ENCODE measurements around the gene OTUB1.
"Not testable (repeated sequence)": the region's sequence is repeated elsewhere in the genome, so short reads cannot be mapped to it uniquely, and the experiment has no call there.

OTUB1 gene

GRCh38 chr11:64027651-64028397 is 41.6 kb downstream of the OTUB1 start:
- DNase-seq, result peak; percentile 84

DNA sequence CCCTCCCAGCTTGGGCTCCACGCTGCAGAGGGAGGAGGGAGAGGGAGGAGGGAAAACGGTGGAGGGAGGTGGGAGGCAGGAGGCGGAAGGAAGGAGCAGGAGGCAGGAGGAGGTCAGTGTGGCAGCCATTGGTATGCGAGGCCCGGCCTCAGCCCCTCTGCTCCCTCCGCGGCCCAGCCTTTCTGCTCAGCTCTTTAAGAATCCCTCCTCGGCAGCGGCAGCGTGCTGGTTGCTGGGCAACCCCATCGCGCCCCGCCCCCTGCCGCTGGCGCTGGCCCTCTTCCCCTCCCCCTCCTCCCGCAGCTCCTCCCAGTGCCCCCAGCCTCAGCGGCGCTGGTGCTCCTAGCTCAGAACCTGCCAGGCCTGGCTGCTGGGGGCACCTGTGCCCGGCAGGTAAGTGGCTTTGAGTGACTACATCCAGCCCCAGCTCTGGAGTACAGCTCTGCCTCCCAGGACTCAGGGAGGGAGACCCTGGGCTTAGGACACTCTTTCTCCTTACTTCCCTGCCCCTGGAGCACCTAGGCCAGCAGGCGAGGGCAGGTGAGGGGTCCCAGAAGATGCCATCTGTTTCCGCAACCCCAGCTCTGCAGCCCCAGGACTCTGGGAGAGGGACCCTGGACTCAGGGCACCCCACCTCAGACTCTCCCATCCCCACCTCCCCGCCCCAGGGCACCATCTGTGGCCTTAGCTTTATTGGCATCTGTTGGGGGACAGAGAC is 42.3 kb downstream of the OTUB1 start:
- DNase-seq, result peak; percentile 8

GRCh38 chr11:64029773-64030172 is 43.5 kb downstream of the OTUB1 start:
- DNase-seq, result no peak

GRCh38 chr11:64031001-64031400 is 44.8 kb downstream of the OTUB1 start:
- DNase-seq, result no peak

- DNase-seq, result no peak
Observed at GRCh38 chr11:64032050-64032449, 45.8 kb downstream of the OTUB1 start.

DNA sequence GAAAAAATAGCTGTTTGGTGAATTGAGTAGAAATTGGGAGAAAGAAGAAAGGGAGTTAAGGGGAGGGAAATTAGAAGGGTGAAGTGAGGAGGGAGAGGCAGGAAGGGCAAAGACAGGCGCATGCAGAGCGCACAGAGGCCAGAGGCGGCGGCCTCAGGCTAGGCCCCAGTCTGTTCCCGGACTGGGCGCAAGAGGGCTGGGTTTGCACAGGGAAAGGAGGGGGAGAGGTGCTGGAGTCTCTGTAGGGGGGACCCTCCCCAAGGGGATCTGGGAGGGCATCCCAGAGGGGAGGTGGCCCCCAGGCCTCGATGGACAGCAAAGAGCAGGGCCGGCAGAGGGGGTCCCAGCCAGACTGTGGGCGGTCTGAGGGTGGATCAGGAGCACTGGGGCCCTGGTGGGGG is 48.2 kb downstream of the OTUB1 start:
- no peak for DNase-seq

GRCh38 chr11:64035081-64035524 is 48.9 kb downstream of the OTUB1 start:
- no peak for DNase-seq

- no peak for DNase-seq
Observed at GRCh38 chr11:64035576-64035975, 49.3 kb downstream of the OTUB1 start, which contains the start of gene FLRT1. FLRT1 (plus strand) TSS chr11:64035931; CDS start chr11:64116268, 80,337 bp downstream.

DNA sequence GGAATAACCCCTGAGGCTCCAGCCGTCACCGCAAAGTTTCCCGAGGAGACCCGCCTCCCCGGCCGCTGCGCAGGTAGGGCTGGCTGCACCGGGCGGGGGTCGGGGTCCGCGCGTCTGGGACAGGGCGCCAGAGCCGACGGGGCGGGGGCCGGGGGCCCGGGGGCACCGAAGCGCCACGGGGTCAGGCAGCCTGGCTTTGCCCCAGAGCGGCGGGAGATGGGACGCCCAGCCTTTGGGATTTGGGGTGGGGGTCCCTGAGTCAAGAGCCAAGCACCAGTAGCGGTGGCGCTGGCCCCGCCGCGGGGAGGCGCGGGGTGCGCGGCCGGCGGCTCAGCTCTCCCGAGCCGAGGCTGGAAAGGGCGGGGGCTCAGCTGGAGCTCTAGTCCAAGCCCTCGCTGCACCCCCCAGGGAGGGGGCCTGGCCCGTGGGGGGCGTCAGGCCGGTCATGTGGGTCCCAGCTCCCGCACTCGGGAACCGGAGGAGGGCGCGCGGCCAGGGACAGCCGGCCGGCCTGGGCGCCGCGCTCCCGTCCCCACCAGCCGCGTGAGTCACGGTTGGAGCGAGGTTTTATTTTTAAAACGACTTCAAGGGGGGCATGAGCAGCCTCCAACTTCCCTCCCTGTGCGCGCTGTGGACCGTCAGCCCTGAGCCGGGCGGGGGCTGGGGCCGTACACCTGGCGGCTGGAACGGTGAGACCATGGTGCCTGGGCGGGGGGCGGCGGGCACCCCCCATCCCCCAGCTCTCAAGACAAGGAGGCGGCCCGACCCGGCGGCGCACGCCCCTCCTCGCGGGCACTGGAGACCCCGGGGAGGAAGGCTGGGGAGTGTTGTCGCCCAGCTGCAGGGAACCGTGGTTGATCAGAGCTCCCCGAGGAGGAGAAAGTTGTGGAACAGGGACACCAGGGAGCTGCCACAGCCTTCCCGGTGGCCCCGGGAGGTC is 50.1 kb downstream of the OTUB1 start:
- no peak for DNase-seq

DNA sequence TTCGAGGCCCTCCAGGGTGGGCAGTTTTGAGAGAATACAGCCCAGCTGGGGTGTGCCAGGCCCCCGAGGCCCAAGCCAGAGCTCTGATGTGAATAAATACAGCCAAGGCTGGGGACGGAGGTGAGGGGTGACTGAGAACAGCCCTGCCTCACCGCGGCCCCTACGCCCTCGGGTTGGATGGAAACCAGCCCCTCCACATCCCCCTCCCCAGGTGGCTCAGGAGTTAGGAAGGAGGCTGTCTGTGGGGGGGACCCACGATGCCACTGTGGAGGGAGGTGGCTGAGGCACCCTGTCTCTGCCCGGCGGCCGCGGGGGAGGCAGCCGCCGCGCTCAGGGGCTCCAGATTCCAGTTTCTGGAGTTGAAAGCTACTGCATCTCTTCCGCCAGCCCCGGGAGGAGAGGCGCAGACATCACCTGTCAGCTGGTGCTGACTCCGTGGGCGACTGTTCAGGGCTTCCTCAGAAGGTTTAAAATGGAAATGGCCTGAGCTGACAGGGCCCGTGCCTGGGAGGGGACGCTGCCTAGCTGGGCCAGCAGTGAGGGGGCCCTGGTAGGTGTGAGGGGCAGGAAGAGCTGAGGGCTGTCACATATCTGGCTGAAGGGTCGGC is 50.9 kb downstream of the OTUB1 start:
- no peak for DNase-seq

DNA sequence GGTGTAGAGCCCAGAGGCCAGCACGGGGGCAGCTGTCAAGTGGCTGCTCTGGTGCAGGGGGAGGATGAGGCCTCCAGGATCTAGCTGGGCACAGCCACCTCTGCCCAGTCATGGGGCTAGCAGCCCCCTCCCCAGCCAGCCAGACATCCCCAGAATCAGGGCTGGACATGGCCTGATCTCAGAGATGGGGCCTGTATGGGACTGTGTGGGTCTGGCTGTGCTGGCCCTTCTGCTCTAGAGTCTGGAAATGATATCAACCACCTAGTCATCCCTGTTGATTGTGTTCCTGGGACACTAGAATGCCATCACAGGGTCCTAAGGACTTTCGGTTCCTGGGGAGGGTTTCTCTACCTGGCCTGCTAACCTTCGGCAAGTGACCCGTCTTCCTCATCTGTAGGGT is 52.3 kb downstream of the OTUB1 start:
- no peak for DNase-seq

DNA sequence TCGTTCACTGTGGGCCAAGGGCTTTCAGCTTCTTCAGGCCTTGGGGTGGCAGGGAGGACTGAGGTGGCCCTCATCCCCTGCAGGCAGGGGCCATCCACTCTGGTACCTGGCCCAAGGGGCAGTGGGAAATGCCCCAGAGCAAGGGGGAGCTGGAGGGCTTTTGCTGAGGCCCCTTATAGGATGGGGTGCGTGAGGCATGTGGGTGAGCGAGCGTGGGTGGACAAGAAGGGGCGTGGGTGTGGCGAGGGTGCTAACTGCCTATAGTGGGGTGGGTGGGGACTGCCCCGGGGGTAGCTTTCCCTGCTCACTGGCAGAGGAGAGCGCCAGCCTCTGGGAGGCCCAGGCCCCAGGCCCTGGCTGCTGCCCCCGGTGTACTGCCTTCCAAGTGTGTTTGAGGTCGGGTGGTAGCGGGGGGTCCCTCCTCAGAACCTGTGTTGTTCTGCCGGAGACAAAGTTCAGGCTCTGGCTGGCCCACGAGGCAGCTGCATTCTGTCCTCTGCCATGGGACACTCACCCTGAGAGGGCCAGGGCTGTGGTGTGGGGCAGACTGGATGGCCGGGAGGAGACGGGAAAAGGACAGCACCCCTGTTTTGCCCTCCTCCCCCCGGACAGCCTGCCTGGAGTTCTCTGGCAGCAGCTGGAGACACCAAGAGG is 52.9 kb downstream of the OTUB1 start:
- no peak for DNase-seq

GRCh38 chr11:64040684-64041322 is 54.6 kb downstream of the OTUB1 start:
- DNase-seq, result no peak

DNA sequence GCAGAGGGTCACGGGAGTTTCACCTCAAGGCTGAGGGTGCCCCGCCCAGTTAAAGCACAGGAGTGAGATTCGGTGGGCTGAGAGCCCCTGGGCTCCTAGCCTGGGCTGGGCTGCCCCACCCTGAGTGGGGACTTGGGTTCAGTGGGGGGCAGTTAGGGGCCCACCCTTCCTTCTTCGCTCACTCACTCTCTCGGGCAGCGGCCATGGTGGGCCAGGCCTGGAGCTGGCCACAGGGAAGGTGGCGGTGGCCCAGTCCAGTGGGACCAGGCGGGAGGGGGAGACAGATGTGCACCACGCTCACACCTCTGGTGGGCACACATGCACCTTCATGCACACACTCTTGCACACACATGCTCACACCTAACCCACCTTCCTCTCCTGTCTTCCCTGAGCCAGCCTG is 55.6 kb downstream of the OTUB1 start:
- no peak for DNase-seq

DNA sequence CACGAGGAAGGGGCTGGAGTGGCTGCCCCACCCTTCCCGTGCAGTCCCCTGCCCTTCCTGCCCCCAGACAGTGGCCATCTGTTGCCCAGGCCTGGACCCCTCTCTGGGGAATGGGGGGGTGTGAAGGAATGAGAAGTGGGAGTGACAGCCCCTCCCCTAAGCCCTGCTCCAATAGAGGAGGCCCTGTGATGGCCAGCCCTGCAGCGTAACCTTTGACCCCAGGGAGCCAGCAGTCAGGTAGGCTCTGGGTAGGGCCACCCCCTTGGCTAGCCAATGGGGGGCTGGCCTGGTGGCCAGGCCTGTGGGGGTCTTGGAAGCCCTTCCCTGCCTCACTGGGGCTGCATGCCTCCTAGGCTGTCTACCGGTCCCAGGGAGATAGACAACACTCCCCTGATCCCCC is 56.1 kb downstream of the OTUB1 start:
- no peak for DNase-seq

DNA sequence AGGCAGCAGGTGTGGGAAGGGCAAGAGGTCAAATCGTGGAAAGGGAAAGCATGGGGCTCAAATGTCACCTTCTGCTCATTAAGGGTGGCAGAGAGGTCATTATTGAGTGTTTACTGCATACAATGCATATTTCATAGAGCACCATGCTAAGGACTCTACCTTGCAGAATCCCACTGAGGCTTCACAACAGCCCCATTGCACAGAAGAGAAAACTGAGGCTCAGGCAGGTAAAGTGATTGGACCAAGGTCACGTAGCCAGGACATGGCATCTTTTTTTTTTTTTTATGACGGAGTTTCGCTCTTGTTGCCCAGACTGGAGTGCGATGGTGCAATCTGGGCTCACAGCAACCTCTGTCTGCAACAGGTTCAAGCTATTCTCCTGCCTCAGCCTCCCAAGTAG is 57.3 kb downstream of the OTUB1 start:
- DNase-seq, result no peak

DNA sequence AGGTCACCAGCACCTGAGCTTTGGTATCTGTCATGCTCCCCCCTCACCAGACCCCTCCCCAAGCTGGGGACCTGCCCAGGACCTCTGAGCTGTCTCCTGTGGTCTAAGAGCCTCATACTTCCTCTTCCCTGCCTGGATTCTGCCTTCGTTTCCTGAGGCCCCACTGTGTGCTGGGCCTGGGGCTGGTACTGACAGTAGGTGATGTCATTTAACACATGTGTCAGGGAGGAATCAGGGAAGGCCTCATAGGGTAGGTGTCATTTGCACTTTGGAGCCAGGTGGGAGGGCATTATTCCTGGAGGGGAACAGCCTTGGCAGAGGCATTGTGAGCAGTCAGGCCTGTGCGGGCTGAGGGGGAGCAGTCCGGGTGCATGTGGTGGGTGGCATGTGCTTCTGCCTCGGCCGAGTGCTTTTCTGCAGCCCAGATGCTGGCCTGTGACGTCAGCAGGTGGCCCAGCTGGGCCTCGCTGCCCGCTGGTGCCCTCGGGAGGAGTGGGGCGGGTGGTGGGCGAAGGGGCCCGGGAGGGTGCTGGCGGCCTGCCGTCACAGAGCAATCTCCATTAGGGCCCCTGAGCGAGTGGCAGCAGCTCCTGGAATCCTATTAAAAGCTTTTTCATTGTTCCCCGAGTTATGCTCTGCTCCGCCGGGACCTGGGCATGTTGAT is 58.6 kb downstream of the OTUB1 start:
- no peak for DNase-seq

- DNase-seq, result no peak
Observed at GRCh38 chr11:64045700-64046099, 59.5 kb downstream of the OTUB1 start.

- DNase-seq, result not testable (repeated sequence)
Observed at GRCh38 chr11:64047373-64047772, 61.1 kb downstream of the OTUB1 start.

Data from GF-D8 (cell line).